GDM1 (cell line): ENCODE measurements around the gene ERC1.

Source experiments
- DNase-seq: peaks from one replicate; lab custom pipeline; 2025; lab: John Stamatoyannopoulos, UW

Gene ERC1

DNA sequence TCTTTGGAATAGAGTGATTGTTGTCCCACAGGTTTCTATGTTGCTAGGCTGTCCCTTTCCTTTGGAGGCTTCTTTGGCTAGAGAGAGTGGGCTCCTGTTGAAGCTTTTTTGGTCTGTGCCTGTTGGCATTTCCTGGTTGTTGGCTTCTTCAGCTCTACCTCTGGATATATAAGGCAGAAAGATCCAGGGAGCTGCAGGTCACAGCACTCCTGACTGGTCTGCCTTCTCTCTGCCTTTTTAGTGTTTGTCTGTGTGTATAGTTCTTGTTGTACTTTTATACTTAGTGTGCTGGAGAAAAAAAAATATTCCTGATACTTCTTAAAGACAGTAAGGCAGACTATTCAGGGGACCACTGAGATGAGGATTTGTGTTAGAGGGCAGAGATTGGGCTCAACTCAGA, 400.7 kb downstream of the ERC1 start:
- DNase-seq: no peak

DNA sequence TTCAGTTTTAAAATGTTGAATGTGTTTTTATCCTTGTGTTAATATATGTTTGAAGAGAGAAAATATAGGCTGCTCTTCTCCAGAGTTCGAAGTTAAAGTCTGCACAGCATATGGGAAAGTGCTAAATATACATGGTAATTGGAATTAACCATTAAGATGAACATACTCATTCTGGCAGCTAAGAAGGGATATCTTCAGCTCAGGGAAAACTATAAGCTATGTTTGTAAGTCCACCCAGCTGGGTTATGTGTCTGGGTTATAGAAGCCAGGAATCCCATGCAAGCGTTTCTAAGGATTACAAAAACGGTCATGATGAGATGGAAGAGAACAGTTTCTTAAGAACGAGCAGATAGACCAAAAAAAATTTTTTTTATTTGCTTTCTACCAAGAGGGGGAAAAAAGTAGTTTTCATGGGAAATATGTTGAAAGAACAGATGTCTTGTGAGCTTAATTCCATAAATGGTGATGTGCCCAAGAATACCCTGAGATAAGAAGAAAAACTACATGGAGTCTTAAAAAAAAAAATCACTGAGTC, 404.5 kb downstream of the ERC1 start:
- no peak for DNase-seq

DNA sequence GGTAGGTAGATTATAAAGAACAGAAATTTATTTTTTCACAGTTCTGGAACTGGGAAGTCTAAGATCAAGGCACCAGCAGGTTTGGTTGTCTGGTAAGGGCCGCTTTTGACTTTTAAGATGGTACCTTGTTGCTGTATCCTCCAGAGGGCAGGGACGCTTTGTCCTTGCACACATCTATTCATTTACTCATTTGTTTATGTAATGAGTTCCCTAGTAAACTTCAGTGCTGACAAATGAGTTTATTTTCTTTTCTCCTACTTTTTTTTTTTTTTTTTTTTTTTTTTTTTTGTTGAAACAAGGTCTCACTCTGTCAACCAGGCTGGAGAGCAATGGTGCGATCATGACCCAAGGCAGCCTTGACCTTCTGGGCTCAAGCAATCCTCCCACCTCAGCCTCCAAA, 407.6 kb downstream of the ERC1 start:
- no peak for DNase-seq

DNA sequence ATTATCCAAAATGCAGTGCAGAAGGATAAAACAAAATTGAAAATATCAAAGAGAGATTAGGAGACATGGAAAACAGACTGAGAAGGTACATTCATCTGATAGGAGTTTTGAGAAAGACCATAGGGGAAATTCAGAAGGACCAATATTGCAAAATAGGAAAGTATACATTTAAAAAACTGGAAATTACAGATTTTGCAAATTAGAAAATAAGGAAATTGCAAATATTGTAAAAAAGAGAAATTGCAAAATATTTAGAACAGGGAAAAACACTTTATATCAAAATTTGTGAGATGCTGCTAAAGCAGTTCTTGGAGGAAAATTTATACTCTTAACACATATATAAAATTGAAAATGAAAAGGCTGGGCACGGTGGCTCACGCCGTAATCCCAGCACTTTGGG, 410.9 kb downstream of the ERC1 start:
- no peak for DNase-seq

GRCh38 chr12:1403417-1403816, 412.4 kb downstream of the ERC1 start:
- no peak for DNase-seq

DNA sequence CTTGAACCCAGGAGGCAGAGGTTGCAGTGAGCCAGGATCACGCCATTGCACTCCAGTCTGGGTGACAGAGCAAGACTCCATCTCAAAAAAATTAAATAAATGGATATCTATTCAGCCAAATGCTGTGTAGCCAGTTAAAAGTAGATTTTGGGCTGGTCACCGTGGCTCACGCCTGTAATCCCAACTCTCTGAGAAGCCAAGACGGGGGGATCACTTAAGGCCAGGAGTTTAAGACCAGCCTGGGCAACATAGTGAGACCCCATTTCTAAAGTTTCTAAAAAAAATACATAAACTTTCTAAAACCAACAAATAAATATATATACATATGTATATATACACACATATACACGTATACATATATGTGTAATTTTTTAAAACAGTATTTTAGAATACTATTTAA, 414.6 kb downstream of the ERC1 start:
- DNase-seq: no peak

GRCh38 chr12:1410794-1411193, 419.8 kb downstream of the ERC1 start:
- no peak for DNase-seq

DNA sequence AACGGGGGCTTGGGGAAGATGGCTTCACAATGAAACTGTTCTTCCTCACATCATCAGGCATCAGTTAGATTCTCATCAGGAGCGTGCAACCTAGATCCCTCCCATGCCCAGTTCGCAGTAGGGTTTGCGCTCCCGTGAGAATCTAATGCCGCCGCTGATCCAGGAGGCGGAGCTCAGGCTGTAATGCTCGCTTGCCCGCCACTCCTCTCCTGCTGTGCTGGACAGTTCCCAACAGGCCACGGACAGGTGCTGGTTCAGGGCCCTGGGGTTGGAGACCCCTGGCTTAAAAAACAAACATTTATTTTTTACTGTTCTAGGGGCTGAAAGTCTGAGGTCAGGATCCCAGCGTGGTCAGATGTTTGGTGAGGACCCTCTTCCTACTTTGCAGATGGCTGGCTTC, 422.9 kb downstream of the ERC1 start:
- DNase-seq: no peak

GRCh38 chr12:1418144-1418543, 427.1 kb downstream of the ERC1 start:
- DNase-seq: no peak

DNA sequence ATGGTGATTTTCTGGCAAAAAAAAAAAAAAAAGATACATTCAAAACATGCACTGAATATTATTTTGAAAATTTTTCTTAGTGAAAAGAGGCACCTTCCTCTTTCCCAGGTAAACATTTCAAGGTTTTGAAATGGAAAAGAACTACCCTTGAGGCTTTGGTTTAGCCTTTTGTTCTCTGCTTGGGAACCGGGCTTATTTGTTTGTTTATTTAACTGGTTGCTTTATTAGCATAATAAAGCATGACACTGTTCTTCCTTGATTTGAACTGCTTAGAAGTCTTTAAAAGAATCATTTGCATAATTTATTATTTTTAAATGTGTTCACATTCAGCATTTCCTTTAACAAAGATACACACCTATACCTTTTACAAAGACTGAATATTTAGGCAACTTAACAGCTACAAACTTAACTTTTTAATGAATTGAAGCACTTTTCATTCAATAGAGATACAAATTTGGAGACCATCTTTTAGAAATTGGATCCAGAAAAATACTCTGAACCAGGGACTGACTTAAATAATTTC, 428.9 kb downstream of the ERC1 start:
- no peak for DNase-seq

DNA sequence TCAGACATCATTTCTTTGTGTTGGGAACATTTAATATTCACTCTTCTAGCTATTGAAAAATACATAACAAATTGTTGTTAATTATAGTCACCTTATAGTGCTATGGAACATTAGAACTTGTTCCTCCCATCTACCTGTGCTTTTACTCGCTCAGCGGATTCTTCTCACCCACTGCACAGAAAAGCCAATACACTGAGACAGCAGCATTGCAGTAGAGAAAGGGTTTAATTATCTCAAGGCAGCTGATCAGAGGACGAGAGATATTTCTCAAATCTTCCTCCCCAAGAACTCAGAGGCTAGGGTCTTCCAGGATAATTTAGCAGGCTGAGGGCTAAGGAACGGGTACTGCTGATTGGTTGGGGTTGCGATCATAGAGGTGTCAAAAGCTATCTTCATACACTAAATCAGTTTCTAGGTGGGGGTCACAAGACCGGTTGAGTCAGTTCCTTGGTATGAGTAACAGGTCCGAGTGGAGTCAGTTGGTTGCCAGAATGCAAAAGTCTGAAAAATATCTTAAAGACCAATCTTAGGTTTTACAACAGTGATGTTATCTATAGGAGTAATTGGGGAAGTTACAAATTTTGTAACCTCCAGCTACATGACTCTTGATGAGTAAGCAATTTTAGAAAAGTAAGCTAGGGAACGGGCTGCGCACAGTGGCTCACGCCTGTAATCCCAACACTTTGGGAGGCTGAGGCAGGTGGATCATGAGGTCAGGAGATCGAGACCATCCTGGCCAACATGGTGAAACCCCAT, 430.2 kb downstream of the ERC1 start:
- DNase-seq: no peak

GRCh38 chr12:1422604-1423315, 431.7 kb downstream of the ERC1 start:
- no peak for DNase-seq

DNA sequence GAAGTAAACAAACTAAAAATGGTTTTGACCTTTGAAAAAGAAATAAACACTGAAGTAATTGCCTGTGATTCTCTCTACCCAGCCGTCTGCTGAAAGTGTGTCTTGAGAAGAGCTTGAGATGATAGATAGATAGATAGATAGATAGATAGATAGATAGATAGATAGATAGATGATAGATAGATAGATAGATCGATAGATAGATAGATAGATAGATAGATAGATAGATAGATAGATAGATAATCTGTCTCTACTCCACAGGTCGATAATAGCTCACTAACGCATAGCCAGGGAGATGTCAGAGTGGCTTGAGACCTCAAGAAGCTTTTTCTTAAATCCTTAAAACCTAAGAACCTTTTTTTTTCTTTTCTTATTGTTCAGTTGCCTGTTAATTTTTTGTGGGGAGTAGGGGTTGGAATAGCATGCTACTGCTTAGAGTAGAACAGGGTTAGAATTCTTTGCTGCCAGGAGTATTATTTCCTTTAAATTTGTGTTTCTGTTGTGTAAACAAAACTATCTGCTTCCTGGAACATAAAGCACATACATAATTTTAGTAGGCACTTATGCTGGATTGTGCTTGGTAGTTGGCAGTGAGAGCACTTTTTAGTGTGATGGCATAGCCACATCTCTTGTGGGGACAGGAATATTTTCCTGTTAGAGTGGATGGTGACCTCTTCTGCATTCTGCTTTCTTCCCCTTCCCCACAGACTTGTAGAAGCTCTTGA, 433.8 kb downstream of the ERC1 start:
- DNase-seq: no peak

DNA sequence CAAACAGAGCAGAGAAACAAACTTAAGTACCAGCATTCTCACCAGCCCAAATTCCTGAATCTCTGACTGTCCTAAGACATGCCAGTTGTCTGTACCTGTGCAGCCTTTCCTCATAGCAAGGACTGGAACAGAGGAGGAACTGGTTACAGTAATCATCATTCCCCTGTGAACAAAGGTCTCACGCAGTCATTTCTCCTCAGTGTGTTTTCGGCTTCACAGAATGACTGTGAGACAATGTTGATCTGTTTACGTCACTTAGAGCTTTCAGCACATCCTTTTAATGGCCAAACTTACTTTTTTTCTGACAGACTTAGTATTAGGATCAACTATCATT, 434.3 kb downstream of the ERC1 start:
- DNase-seq: no peak

DNA sequence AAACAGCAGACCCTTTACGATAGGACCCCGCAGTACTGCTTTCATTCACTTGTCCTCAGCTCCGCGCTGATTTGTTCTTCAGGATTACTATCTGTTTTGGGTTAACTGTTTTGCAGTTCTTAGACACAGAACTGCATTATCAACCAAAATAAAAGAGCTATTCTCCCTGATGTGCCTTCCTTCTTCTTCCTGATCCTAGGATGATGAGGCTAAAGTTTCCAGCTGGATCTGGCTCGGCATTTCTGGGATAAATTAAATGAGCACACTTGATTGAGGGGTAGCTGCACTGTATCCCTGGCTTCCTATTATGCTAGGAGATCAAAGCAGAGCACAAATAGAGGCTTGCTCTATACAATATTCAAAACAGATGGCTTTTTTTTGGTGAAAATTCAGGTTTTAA, 437.6 kb downstream of the ERC1 start:
- DNase-seq: no peak

GRCh38 chr12:1429980-1430379, 439.0 kb downstream of the ERC1 start:
- DNase-seq: no peak

DNA sequence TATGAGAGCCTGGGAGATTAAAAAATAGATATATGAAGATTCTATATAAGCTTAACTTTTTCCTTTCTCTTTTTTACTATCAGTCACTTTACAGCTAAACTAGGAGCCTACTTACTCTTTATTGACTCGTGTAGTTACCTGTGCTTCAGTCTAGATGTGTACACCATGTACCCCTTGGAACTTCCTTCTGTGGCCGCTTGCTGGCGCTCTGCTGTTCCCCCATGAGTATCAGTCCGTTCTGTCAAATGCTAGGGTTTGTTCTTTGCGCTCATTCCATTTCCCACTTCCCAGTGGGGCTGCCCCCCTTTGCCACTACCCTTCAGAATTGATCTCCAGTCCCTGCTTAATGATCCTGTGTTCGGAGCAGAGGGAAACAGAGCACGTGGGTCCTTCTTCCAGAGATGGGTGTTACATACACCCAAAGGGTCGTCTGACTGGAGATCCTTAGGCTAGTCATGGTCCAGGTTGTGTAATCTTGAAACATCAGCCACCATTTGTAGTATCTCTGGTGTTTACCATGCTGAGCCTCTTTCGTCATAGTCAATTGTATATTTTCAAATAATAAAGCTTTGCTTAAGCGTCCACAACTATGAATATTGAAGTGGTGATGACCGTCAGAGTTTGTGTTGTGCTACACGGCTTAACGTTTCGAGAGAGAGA, 443.4 kb downstream of the ERC1 start:
- no peak for DNase-seq

- DNase-seq: no peak
Measured at GRCh38 chr12:1435044-1435443, 444.0 kb downstream of the ERC1 start.

DNA sequence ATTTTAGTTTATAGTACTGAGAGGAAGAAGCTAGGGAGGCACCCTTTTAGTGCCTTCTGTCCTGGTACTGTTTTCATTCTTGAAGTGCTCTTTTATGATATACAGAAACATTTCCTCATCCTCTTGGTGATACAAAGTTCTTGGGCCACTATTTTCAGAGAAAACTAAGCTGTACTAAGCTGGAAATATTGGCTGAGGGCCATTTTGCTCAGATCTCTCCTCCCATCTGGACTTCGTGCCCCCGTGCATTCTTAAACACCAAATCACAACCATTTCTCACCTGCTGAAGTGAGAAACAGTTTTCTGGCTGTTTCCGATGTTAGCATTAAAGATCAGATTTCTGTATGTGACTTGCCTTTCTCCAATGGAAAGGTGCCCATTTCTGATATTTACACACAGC, 444.4 kb downstream of the ERC1 start:
- no peak for DNase-seq

- DNase-seq: no peak
Measured at GRCh38 chr12:1436015-1436414, 445.0 kb downstream of the ERC1 start.

DNA sequence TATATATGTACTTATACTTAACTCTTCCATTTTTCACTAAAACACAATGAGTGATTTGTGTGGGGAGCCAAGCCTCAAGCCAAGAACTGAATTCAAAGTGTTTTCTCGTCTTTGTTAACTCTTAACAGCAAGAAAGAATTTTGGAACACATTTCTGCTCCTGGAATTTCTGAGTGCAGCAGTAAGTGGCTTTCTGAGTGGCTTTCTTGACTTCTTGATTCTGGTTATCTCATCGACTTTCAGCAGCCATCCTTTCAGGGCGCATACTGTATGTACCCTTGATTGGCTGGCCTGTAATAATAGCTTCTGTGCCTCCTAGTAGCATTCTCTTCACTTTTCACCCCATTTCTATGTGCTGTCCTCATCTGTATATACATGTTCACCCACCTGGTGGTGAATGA, 446.0 kb downstream of the ERC1 start:
- DNase-seq: no peak

DNA sequence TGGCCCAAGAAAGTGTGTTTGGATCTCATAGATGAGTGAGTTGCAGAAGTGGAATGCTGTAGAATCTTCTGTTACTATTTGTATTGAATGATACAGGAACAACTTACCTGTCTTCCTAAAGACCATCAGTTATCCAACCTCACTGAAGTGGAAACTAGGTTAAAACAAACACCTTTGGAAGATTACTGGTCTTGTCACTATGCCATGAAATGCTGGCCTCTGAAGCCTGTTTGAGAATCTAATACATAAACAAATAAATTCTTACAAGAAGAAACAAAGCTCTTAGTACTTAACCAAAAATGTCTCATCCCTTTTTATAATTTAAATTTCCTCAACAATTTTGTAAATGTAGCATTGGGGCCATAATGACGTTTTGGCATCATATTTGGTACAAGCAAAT, 448.2 kb downstream of the ERC1 start:
- no peak for DNase-seq
